GM12878 (cell line): ENCODE data around the gene KCNA3. TPM values are rescaled to one million over a fixed set of nuclear protein-coding genes. Genes with fewer than 3 reads are reported as not detected.

Source experiments
- ATAC-seq: fragments of 200-7000 bp; cut with Tn5 transposase; 3 replicates; pipeline ENCODE4 v1.9.1; 2020; ENCODE audit warnings: mild to moderate bottlenecking, moderate library complexity
- BruUV-seq: library from RNA; stranded (reverse); fragments of 400-500 nt; replicated peaks from 2 replicates; lab custom pipeline; 2021; lab: Mats Ljungman, UMichigan
- CTCF ChIA-PET: fragments of 300-600 bp; sonication (Branson Sonifier 250); formaldehyde crosslinking; extraction: SDS; loops from one replicate; lab custom pipeline; 2021; ENCODE audit warnings: inconsistent platforms; lab: Yijun Ruan, JAX
- POLR2A ChIA-PET: fragments of 350-600 bp; formaldehyde crosslinking; extraction: SDS; loops from one replicate; lab custom pipeline; 2021; ENCODE audit warnings: inconsistent platforms; lab: Charles Lee
- RAD21 ChIA-PET: fragments of 300-600 bp; sonication (Branson Sonifier 250); formaldehyde crosslinking; loops from one replicate; lab custom pipeline; 2023; ENCODE audit warnings: antibody characterized with exemption; ENCODE audit not compliant: unreplicated experiment; lab: Charles Lee
- SMC1A ChIA-PET: fragments of 300-600 bp; sonication (Branson Sonifier 250); formaldehyde crosslinking; loops from one replicate; lab custom pipeline; 2023; ENCODE audit not compliant: unreplicated experiment, uncharacterized antibody; lab: Charles Lee
- DNase-seq: peaks from one replicate; pipeline ENCODE4 v3.0.0-alpha.2; 2011; ENCODE audit warnings: low read depth, low spot score
- FAIRE-seq: peaks from 3 replicates; lab custom pipeline; 2011; peaks lifted over from hg19 to GRCh38; lab: Jason Lieb, UNC
- H2AFZ ChIP-seq: 2 replicates; pipeline ENCODE4 v1.6.0; 2011; ENCODE audit warnings: low read depth, low read length, control low read depth; ENCODE audit not compliant: control insufficient read depth
- H3K27ac ChIP-seq: 2 replicates; pipeline ENCODE4 v1.5.1; 2011; ENCODE audit warnings: control low read depth; ENCODE audit not compliant: control insufficient read depth, insufficient read depth
- H3K27me3 ChIP-seq, 2 experiments: replicated peaks in 1 of 2; 2 replicates each; pipeline versions ENCODE4 v1.6.0 to v1.6.1; 2011; ENCODE audit warnings: low read length in 1 of 2; ENCODE audit not compliant: control insufficient read depth in 2 of 2, insufficient read depth in 2 of 2
- H3K36me3 ChIP-seq, 2 experiments: 2 replicates each; pipeline ENCODE4 v1.5.1; 2011; ENCODE audit warnings: low read length in 1 of 2; ENCODE audit not compliant: control insufficient read depth in 2 of 2, insufficient read depth in 2 of 2
- H3K4me1 ChIP-seq: 2 replicates; pipeline ENCODE4 v1.6.1; 2011; ENCODE audit warnings: mild to moderate bottlenecking, low read length, moderate library complexity, mixed read lengths; ENCODE audit not compliant: control insufficient read depth, insufficient read depth
- H3K4me2 ChIP-seq: 2 replicates; pipeline ENCODE4 v1.6.0; 2011; ENCODE audit warnings: control low read depth; ENCODE audit not compliant: control insufficient read depth, insufficient read depth
- H3K4me3 ChIP-seq: fragments of 200-600 bp; sonication (generic); 2 replicates; pipeline ENCODE4 v1.5.1; 2016
- H3K79me2 ChIP-seq: 2 replicates; pipeline ENCODE4 v1.6.0; 2011; ENCODE audit warnings: low read length; ENCODE audit not compliant: control insufficient read depth, insufficient read depth
- H3K9ac ChIP-seq: 2 replicates; pipeline ENCODE4 v1.8.0; 2011; ENCODE audit warnings: low read length, control low read depth, mixed read lengths; ENCODE audit not compliant: control insufficient read depth, insufficient read depth
- H3K9me3 ChIP-seq: replicated peaks from 3 replicates; pipeline ENCODE4 v1.5.1; 2011; ENCODE audit warnings: mild to moderate bottlenecking, low read length; ENCODE audit not compliant: control insufficient read depth, insufficient read depth
- H4K20me1 ChIP-seq: 2 replicates; pipeline ENCODE4 v1.6.0; 2011; ENCODE audit not compliant: control insufficient read depth, insufficient read depth
- ATF2 ChIP-seq: IDR thresholded peaks from 2 replicates; pipeline ENCODE4 v1.6.1; 2012; ENCODE audit warnings: low read length, inconsistent platforms
- BACH1 ChIP-seq: fragments of 450-650 bp; IDR thresholded peaks from 2 replicates; pipeline ENCODE4 v1.6.1; 2017; ENCODE audit warnings: mild to moderate bottlenecking, borderline replicate concordance
- CHD2 ChIP-seq: IDR thresholded peaks from 2 replicates; pipeline ENCODE4 v1.6.1; 2011; ENCODE audit warnings: low read depth, low read length, improper control_type of control experiment, borderline replicate concordance
- DPF2 ChIP-seq: fragments of 450-650 bp; IDR thresholded peaks from 2 replicates; pipeline ENCODE4 v1.6.1; 2017; ENCODE audit warnings: mild to moderate bottlenecking
- EGR1 ChIP-seq, 2 experiments: IDR thresholded peaks; 1 replicate in 1 of 2; 2 replicates in 1 of 2; pipeline ENCODE4 v1.6.1; 2011 to 2012; ENCODE audit warnings: low read depth in 2 of 2, low read length in 2 of 2, borderline replicate concordance in 1 of 2, mild to moderate bottlenecking in 1 of 2, moderate library complexity in 1 of 2
- EZH2 ChIP-seq: IDR thresholded peaks from 2 replicates; pipeline ENCODE4 v1.6.1; 2012; ENCODE audit warnings: low read depth, mild to moderate bottlenecking, control low read depth, inconsistent platforms, low read length, borderline replicate concordance; ENCODE audit not compliant: control insufficient read depth
- FOXM1 ChIP-seq: IDR thresholded peaks from 2 replicates; pipeline ENCODE4 v1.6.1; 2012; ENCODE audit warnings: low read depth, mild to moderate bottlenecking, inconsistent platforms, low read length, moderate library complexity
- WGBS: methylation state at CpG from one replicate; pipeline ENCODE4 v1.1.6; 2016; ENCODE audit warnings: low lambda C conversion rate; ENCODE audit not compliant: insufficient replicate concordance, insufficient coverage; ENCODE audit errors: missing lambda C conversion rate; 5-methylcytosine and 5-hydroxymethylcytosine counted together
- in situ Hi-C: fragments of 300-500 bp; cut with MboI; formaldehyde crosslinking; loops from 9 replicates; pipeline ENCODE4 v1.14.3; 2018; ENCODE audit warnings: mixed read lengths
- intact Hi-C: fragments of 100-400 bp; cut with micrococcal nuclease; formaldehyde crosslinking; loops from one replicate; pipeline ENCODE4 v1.14.2; 2022; ENCODE audit not compliant: unreplicated experiment
- polyA plus RNA-seq, 11 experiments: library from polyadenylated mRNA; depleted of rRNA in 4 of 11; unstranded in 6 of 11; stranded (reverse) in 5 of 11; fragments of >200 nt; fragmentation: Nextera tagmentation in 4 of 11; fragmentation: Illumina TruSeq in 1 of 11; extraction: Ambion mirVana in 4 of 11; extraction: Trizol in 1 of 11; gene quantifications; 1 replicate in 1 of 11; 2 replicates in 10 of 11; pipeline versions ENCODE4 v1.2.1 to v1.2.3, GENCODE V29; 2011 to 2016; ENCODE audit warnings: inconsistent platforms in 2 of 11, missing spikeins in 2 of 11, low read depth in 1 of 11
- total RNA-seq, 4 experiments: library from RNA; depleted of rRNA in 3 of 4; stranded (reverse); fragments of >200 nt in 3 of 4; fragmentation: Illumina TruSeq in 1 of 4; extraction: Trizol in 1 of 4; gene quantifications; 2 replicates each; pipeline versions ENCODE4 v1.2.1 to v1.2.3, GENCODE V29; 2013 to 2021
- TF ChIP-seq, protein P1 (sequence below): fragments of 450-650 bp; IDR thresholded peaks from 2 replicates; pipeline ENCODE4 v1.6.1; 2018; ENCODE audit warnings: mild to moderate bottlenecking, low read depth, moderate library complexity; ENCODE audit not compliant: partially characterized antibody
- TF ChIP-seq, protein P2 (sequence below): fragments of 450-650 bp; IDR thresholded peaks from 2 replicates; pipeline ENCODE4 v1.6.1; 2017; ENCODE audit warnings: borderline replicate concordance
- TF ChIP-seq, protein P3 (sequence below): IDR thresholded peaks from 2 replicates; pipeline ENCODE4 v1.6.1; 2012; ENCODE audit warnings: low read depth, low read length, improper control_type of control experiment

Gene KCNA3
- total and polyA plus RNA-seq, 10 of the 15 experiments (the other 5 are each of a cell fraction or from before 2014, with no cell fraction given), result 0.10 to 3.3 (median 1.7) TPM

GRCh38 chr1:110687250-110687649 is 12.5 kb upstream of the KCNA3 start:
- no peaks in the 10 kb centered on the region for H3K79me2 ChIP-seq
- POLR2A ChIA-PET, result no interaction called here

More at GRCh38 chr1:110687250-110687649, 12.5 kb upstream of the KCNA3 start:
- H3K27me3 ChIP-seq, result no peaks in the 10 kb centered on the region
- H2AFZ ChIP-seq, result no peak overlapping the region
- no peaks in the 10 kb centered on the region for H3K36me3 ChIP-seq
- intact Hi-C loops, result loop anchor here (5.0 kb wide), 1 partner anchor 75 kb away; no protein-coding TSS in a partner anchor
- no peak overlapping the region for H3K4me3 ChIP-seq
- ATAC-seq (no peak), DNase-seq (no peak), FAIRE-seq (no peak)
- H3K27ac ChIP-seq, result no peak overlapping the region
- SMC1A ChIA-PET, result no interaction called here
- RAD21 ChIA-PET, result no interaction called here
- no peak overlapping the region for H3K9ac ChIP-seq
- CTCF ChIA-PET, result interaction anchor here (3.6 kb wide), 1 partner anchor 79 kb away, joined by 19 read pairs; no protein-coding TSS in a partner anchor
- H3K4me2 ChIP-seq, result no peak overlapping the region
- H3K4me1 ChIP-seq, result no peaks in the 10 kb centered on the region
- WGBS, result 0% methylated on average over 1 of the region's 1 CpG
- BruUV-seq, result no TSS peak
- H4K20me1 ChIP-seq, result no peaks in the 10 kb centered on the region
- no peak for TF ChIP-seq EZH2
- TF ChIP-seq CHD2, result no peak
- no peak for TF ChIP-seq ATF2
- no peak for TF ChIP-seq BACH1
- TF ChIP-seq, protein P1, sequence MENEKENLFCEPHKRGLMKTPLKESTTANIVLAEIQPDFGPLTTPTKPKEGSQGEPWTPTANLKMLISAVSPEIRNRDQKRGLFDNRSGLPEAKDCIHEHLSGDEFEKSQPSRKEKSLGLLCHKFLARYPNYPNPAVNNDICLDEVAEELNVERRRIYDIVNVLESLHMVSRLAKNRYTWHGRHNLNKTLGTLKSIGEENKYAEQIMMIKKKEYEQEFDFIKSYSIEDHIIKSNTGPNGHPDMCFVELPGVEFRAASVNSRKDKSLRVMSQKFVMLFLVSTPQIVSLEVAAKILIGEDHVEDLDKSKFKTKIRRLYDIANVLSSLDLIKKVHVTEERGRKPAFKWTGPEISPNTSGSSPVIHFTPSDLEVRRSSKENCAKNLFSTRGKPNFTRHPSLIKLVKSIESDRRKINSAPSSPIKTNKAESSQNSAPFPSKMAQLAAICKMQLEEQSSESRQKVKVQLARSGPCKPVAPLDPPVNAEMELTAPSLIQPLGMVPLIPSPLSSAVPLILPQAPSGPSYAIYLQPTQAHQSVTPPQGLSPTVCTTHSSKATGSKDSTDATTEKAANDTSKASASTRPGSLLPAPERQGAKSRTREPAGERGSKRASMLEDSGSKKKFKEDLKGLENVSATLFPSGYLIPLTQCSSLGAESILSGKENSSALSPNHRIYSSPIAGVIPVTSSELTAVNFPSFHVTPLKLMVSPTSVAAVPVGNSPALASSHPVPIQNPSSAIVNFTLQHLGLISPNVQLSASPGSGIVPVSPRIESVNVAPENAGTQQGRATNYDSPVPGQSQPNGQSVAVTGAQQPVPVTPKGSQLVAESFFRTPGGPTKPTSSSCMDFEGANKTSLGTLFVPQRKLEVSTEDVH, result no peak
- TF ChIP-seq DPF2, result no peak
- TF ChIP-seq, protein P2, sequence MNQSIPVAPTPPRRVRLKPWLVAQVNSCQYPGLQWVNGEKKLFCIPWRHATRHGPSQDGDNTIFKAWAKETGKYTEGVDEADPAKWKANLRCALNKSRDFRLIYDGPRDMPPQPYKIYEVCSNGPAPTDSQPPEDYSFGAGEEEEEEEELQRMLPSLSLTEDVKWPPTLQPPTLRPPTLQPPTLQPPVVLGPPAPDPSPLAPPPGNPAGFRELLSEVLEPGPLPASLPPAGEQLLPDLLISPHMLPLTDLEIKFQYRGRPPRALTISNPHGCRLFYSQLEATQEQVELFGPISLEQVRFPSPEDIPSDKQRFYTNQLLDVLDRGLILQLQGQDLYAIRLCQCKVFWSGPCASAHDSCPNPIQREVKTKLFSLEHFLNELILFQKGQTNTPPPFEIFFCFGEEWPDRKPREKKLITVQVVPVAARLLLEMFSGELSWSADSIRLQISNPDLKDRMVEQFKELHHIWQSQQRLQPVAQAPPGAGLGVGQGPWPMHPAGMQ, result no peak
- no peak for TF ChIP-seq EGR1 (IDR thresholded peaks at IDR 0.05; ENCODE audit: borderline replicate concordance in 1 of 2, low read depth in 2 of 2, low read length in 2 of 2)
- TF ChIP-seq, protein P3, sequence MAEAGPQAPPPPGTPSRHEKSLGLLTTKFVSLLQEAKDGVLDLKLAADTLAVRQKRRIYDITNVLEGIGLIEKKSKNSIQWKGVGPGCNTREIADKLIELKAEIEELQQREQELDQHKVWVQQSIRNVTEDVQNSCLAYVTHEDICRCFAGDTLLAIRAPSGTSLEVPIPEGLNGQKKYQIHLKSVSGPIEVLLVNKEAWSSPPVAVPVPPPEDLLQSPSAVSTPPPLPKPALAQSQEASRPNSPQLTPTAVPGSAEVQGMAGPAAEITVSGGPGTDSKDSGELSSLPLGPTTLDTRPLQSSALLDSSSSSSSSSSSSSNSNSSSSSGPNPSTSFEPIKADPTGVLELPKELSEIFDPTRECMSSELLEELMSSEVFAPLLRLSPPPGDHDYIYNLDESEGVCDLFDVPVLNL, result no peak
- TF ChIP-seq FOXM1, result no peak
- in situ Hi-C loops, result no loop called here
- H3K9me3 ChIP-seq, result no peaks in the 10 kb centered on the region
